HK-2 (cell line): Measurements from ENCODE around the gene ATPAF1.

Source experiments
- DNase-seq: peaks from one replicate; pipeline ENCODE4 v3.0.0-alpha.2; 2018; ENCODE audit not compliant: unreplicated experiment

ATPAF1 gene

DNA sequence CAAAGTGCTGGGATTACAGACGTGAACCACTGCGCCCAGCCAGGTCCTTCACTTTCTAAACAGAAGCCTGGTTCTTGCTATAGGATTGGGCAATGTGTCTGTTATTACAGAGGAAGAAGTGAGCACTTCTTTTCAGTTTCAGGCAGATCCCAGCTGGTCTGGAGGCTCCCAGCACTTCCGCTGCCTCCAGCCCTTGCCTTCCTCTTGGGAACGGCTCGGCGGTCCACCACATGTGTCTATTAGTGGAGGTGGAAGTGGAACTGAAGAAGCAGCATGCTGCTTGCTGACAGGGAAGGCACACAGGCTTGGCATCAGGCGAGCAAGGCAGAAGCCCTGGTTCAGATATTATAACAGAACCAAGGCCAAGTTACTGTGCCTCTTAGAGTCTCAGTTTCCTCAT lies 81.1 kb downstream of the ATPAF1 start:
- DNase-seq = no peak

DNA sequence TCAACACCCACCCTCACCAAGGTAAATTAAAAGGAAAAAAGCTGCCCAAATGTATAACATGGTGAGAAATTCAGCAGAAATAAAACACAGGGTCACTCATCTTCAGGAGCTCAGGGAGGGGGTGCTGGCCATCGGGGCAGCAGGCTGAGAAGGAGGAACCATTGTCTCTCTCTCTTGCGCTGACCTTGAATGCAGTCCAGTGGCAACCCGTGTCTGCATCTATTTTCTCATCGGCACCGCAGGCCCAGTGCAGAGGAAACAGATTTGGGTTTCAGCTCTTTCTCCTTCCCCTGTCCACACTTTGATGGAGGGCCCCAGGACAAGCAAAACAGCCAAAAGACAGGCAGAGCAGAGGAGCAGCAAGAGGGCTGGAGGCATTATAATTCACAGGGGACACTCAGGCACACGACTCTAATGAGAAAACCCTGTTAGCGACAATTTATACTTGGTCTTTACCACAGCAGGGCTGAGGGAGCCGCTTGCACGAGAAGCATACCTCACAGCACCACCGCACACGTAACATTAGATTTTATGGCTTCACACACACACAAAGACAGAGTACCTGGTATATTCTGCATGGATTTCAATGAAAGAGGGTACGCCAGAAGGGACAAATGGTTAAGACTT lies 82.7 kb downstream of the ATPAF1 start:
- DNase-seq = no peak

DNA sequence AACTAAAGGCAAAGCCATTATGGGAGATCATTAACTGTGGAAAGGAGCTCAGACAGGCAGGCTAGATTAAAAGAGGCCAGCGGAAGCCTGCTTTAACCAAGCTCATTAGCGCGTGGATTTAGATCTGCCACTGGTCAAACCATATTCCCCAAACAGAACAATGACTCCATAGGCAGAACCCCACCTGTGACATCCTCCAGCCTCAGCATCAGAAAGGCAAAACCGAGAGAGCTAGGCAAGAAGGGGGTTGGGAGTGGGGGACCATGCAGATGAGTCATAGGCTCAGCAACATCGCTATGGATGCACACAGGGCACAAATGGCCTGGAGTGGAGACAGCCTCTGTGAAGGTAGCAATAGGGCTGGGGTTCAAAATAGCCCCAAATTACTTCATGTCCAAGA lies 84.7 kb downstream of the ATPAF1 start:
- no peak for DNase-seq

DNA sequence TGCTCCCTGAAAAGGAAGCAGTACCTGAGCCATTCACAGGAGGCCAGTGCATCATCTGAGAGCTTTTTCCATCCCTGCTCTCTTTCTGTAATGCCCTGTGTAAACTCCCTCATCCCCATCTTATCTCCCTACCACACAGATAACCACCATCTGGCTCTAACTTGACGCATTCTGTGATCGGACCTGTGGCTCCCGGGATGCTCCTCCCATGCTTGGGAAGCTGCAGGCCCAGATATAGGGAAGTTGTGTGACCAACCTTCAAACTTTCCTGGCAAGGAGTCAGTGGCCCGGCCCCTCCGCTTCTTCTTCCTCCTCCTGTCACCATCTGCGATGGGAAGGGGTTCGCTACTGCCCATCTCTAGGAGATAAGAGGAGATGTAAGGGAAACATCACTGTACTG lies 85.2 kb downstream of the ATPAF1 start:
- DNase-seq = no peak
